NT2/D1 (cell line): Measurements from ENCODE around the gene DCUN1D4.

Experiments
- SUZ12 ChIP-seq: IDR thresholded peaks from 2 replicates; pipeline ENCODE4 v1.6.1; 2011; ENCODE audit not compliant: insufficient read length, insufficient read depth; ENCODE audit errors: extremely low read depth
- YY1 ChIP-seq: IDR thresholded peaks from 2 replicates; pipeline ENCODE4 v1.6.1; 2011; ENCODE audit not compliant: insufficient read length, insufficient read depth
- ZNF274 ChIP-seq: IDR thresholded peaks from 2 replicates; pipeline ENCODE4 v1.6.1; 2011; ENCODE audit warnings: mild to moderate bottlenecking, low read depth, low read length

GRCh38 chr4:51895158-51895557 lies 52.2 kb downstream of the DCUN1D4 start:
- TF ChIP-seq ZNF274 (no peak), SUZ12 (no peak), YY1 (no peak)
